Right cardiac atrium (tissue), 5 donors: ENCODE data around the gene NMB. TPM values are rescaled to one million over a fixed set of nuclear protein-coding genes. Genes with fewer than 3 reads are reported as not detected.

Source experiments
- ATAC-seq, 2 donors: fragments of 200-7000 bp; cut with Tn5 transposase; one replicate each; pipeline versions ENCODE4 v1.8.0 to v1.9.1; 2020; ENCODE audit warnings: moderate library complexity in 2 of 2, mild to moderate bottlenecking in 1 of 2
- DNase-seq, 3 donors: peaks; one replicate each; pipeline ENCODE4 v3.0.0-alpha.2; 2020
- H3K27ac ChIP-seq: one replicate; pipeline ENCODE4 v1.5.1; 2013; ENCODE audit warnings: mild to moderate bottlenecking, low read length, control low read depth, moderate library complexity
- H3K27me3 ChIP-seq: one replicate; pipeline ENCODE4 v1.6.1; 2013; ENCODE audit not compliant: control insufficient read depth, insufficient read depth
- H3K4me1 ChIP-seq: one replicate; pipeline ENCODE4 v1.6.1; 2013; ENCODE audit warnings: low read length; ENCODE audit not compliant: control insufficient read depth, insufficient read depth
- H3K4me3 ChIP-seq: one replicate; pipeline ENCODE4 v1.5.1; 2013; ENCODE audit warnings: low read length, control low read depth
- H3K9me3 ChIP-seq: one replicate; pipeline ENCODE4 v1.6.1; 2013; ENCODE audit warnings: low read length; ENCODE audit not compliant: control insufficient read depth
- WGBS: extraction: QIAGEN DNeasy Blood & Tissue Kit; methylation state at CpG from one replicate; pipeline ENCODE4 v1.1.7; 2013; 5-methylcytosine and 5-hydroxymethylcytosine counted together
- intact Hi-C, 4 donors: fragments of 100-400 bp; cut with DNase I; formaldehyde crosslinking; loops; one replicate each; pipeline versions ENCODE4 v1.11.0 to v1.14.0; 2022 to 2023
- polyA plus RNA-seq: library from polyadenylated mRNA; stranded (reverse); fragments of 200-250 nt; gene quantifications from one replicate; pipeline ENCODE4 v1.2.3, GENCODE V29; 2013
- total RNA-seq, 4 donors: library from RNA; stranded (reverse); fragmentation: NEBNext Ultra II Directional; extraction: Animal tissue kit (Norgen Biotek cat#: 25700); gene quantifications; one replicate each; pipeline ENCODE4 v1.2.1, GENCODE V29; 2021
- donor health status: healthy with polysubstance abuse.
- donor health status: DM: no; HTN: yes; CAD: no.
- donor health status: DM: no; HTN: no; CAD: no.
- donor health status: DM: no; HTN: yes; CAD: no; lungs with severe emphysema.
- donor health status: DM: yes; HTN: yes; CAD: no.

NMB gene
- total and polyA plus RNA-seq, 5 donors, result 0.96 to 6.9 (median 2.3) TPM

- 93% methylated on average over 7 of the region's 7 CpGs for WGBS
- no peak overlapping the region for H3K4me3 ChIP-seq
- no peak overlapping the region for H3K27ac ChIP-seq
- DNase-seq, result no peak
- no peaks in the 10 kb centered on the region for H3K4me1 ChIP-seq
- no peaks in the 10 kb centered on the region for H3K9me3 ChIP-seq
- no peak for ATAC-seq
- H3K27me3 ChIP-seq, result no peaks in the 10 kb centered on the region
- intact Hi-C loops, result no loop called here
These were observed 46.4 kb downstream of the NMB start for GRCh38 chr15:84611631-84612030.

DNA sequence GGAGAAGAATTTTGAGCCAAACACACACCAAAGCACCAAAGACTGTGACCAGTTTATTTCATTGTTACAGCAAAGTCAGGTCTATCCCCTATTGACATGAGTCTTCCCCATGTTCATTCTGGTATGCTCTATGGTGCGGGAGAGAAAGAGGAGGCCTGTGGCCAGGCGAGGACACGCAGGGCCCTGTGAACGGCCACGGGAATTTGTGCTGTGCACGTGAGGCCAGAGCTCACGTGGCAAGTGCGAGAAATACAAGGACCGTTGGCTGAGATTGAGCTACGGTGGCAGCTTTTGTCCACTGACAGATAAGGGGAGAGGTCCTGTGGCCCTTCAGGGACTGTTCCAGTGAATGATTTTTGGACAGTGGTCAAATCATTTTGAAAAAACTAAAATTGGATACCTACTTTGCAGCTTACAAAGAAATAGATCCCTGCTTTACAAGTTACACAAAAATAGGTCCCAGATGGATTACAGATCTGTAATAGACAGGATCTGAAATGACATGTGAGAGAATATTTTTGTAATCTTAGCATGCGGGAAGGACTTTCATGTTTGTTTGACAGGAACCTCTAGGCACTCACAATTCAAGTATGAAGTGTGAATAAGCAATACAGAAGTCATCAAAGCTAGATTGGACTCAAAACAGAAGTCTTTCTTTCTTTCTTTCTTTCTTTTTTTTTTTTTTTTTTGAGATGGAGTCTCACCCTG is 48.0 kb downstream of the NMB start:
- Histone ChIP-seq H3K4me1 (peaks cover 2% of the 10 kb centered on the region), H3K9me3 (no peaks in the 10 kb centered on the region), H3K27me3 (no peaks in the 10 kb centered on the region), H3K4me3 (no peak overlapping the region), H3K27ac (no peak overlapping the region)
- peak; percentile 45 to 68 for ATAC-seq
- 58% methylated on average over 11 of the region's 11 CpGs for WGBS
- peak in 1 of 3 donors; percentile 63 for DNase-seq
- intact Hi-C loops, result loop anchor here in 1 of 4 donors (10.0 kb wide), 1 partner anchor 45 kb away; the partner anchor contains the start of genes NMB and WDR73

GRCh38 chr15:84608707-84609284 is 49.2 kb downstream of the NMB start:
- ATAC-seq, result no peak
- peaks cover 2% of the 10 kb centered on the region for H3K4me1 ChIP-seq
- intact Hi-C loops, result loop anchor here in 1 of 4 donors (10.0 kb wide), 1 partner anchor 46 kb away; the partner anchor contains the start of genes NMB and WDR73

DNA sequence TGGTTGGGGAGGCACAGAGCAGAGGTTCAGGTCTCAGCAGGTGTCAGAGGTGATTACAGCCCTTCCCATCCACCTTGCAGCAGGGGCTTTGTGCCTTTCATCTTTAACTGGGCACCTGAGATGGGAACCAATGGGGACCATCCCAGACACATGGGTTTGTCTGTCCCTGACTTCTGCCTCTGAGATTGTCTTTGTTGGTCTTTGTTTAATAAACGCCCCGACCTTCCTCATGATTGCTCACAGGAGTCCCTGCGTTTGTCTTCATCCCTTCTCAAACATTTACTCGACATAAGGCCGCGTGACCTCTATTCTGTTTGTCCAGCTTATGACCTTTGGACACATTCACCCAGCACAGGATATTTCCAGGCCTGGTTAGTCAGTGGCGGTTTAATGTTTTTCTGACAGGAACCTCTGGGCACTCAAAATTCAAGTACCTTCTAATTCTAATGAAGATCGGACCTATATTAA is 51.3 kb downstream of the NMB start:
- no peaks in the 10 kb centered on the region for H3K27me3 ChIP-seq
- no peaks in the 10 kb centered on the region for H3K9me3 ChIP-seq
- no peak overlapping the region for H3K27ac ChIP-seq
- DNase-seq, result no peak
- ATAC-seq, result no peak
- H3K4me1 ChIP-seq, result peaks cover 2% of the 10 kb centered on the region
- WGBS, result 88% methylated on average over 8 of the region's 8 CpGs
- no peak overlapping the region for H3K4me3 ChIP-seq
- intact Hi-C loops, result loop anchor here in 1 of 4 donors (10.0 kb wide), 1 partner anchor 48 kb away; the partner anchor contains the start of genes NMB and WDR73

More at GRCh38 chr15:84608707-84609284, 49.2 kb downstream of the NMB start:
- H3K27me3 ChIP-seq, result no peaks in the 10 kb centered on the region
- no peak overlapping the region for H3K27ac ChIP-seq
- 50% methylated on average over 1 of the region's 1 CpG for WGBS
- no peak overlapping the region for H3K4me3 ChIP-seq
- no peaks in the 10 kb centered on the region for H3K9me3 ChIP-seq
- DNase-seq, result no peak

DNA sequence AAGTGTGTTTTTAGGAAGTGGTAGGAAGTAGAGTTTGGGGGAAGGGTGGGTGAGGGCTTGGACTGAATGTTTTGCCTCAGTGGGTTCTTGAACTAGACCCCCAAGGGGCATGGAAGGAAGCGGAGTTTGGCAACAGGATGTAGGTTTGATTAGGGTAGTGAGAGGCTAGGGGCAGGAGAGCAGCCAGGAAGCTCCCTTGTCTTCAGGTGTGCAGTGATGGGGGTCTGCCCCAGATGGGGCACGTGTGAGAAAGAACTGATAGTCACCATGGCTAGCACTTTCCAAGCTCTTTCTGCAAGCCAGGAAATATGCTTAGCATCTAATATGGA is 52.5 kb downstream of the NMB start:
- Histone ChIP-seq H3K27me3 (no peaks in the 10 kb centered on the region), H3K9me3 (no peaks in the 10 kb centered on the region), H3K4me3 (no peak overlapping the region), H3K4me1 (peaks cover 2% of the 10 kb centered on the region), H3K27ac (no peak overlapping the region)
- intact Hi-C loops, result loop anchor here in 1 of 4 donors (10.0 kb wide), 1 partner anchor 49 kb away; the partner anchor contains the start of genes NMB and WDR73
- DNase-seq, result no peak
- WGBS, result 47% methylated on average over 2 of the region's 2 CpGs
- no peak for ATAC-seq

Other genes starting within 250 kb of the NMB start
- gene ZSCAN2, start 57.2 kb downstream of the NMB start, total RNA-seq, result 1 to 10 TPM; 3.6 to 6.4 (median 5.2) TPM
- 4.0 TPM for gene ZSCAN2, start 57.2 kb downstream of the NMB start, polyA plus RNA-seq
- gene WDR73, start 3.9 kb downstream of the NMB start, total RNA-seq, result 10 to 100 TPM; 13.7 to 18.8 (median 17.0) TPM
- 10.7 TPM for gene WDR73, start 3.9 kb downstream of the NMB start, polyA plus RNA-seq
- gene SEC11A, start 57.9 kb upstream of the NMB start, total RNA-seq, result 10 to 100 TPM; 86.2 to 91.6 (median 88.1) TPM
- 92.2 TPM for gene SEC11A, start 57.9 kb upstream of the NMB start, polyA plus RNA-seq
- 10 to 100 TPM; 20.3 to 25.6 (median 20.6) TPM for gene ZNF592, start 90.4 kb upstream of the NMB start, total RNA-seq
- 14.0 TPM for gene ZNF592, start 90.4 kb upstream of the NMB start, polyA plus RNA-seq
- 10 to 100 TPM; 72.1 to 95.2 (median 78.6) TPM for gene ALPK3, start 159.2 kb upstream of the NMB start, total RNA-seq
- 65.8 TPM for gene ALPK3, start 159.2 kb upstream of the NMB start, polyA plus RNA-seq
- gene SLC28A1, start 226.5 kb upstream of the NMB start, total RNA-seq, result under 1 TPM in 3 of 4 donors, not detected in 1; 0.29 to 0.54 (median 0.42) TPM
- 0.32 TPM for gene SLC28A1, start 226.5 kb upstream of the NMB start, polyA plus RNA-seq